Limb (tissue), 2 donors: ENCODE results near the gene CDH23.

ENCODE experiments used
- DNase-seq, 2 donors: peaks; one replicate each; pipeline ENCODE4 v3.0.0-alpha.2; 2016; ENCODE audit errors: extremely low spot score in 2 of 2

The CDH23 gene

DNA sequence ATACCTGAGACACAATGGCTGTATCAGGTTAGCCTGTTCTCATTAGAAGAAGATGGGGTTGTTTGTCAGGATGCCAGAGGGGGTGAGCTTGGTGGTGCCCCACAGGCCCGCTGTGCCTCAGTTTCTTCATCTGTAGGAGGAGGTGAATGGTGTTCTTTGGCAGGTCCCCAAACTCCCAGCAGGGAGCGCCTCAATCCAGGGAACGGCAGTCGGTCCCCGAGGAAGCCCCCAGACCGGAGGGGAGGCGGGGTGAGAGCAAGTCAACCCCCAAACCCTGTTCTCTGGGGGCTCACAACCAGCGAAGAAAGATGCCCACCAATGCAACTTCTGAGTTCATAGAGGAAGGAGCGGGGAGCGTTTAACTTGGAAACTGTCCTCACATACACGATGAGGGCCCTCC is 306.9 kb downstream of the CDH23 start:
- DNase-seq, result no peak

DNA sequence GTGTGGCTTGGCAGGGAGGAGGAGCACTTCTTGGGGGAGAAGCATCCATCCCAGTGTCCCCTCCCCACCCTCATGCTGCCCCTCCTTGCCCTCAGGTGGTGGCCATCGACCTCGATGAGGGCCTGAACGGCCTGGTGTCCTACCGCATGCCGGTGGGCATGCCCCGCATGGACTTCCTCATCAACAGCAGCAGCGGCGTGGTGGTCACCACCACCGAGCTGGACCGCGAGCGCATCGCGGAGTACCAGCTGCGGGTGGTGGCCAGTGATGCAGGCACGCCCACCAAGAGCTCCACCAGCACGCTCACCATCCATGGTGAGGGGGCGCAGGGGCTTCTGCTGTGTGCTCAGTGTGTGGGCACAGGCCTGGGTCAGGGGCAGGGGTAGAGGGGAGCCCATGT is 308.1 kb downstream of the CDH23 start:
- no peak for DNase-seq

GRCh38 chr10:71705582-71705981 is 308.9 kb downstream of the CDH23 start:
- DNase-seq, result no peak

DNA sequence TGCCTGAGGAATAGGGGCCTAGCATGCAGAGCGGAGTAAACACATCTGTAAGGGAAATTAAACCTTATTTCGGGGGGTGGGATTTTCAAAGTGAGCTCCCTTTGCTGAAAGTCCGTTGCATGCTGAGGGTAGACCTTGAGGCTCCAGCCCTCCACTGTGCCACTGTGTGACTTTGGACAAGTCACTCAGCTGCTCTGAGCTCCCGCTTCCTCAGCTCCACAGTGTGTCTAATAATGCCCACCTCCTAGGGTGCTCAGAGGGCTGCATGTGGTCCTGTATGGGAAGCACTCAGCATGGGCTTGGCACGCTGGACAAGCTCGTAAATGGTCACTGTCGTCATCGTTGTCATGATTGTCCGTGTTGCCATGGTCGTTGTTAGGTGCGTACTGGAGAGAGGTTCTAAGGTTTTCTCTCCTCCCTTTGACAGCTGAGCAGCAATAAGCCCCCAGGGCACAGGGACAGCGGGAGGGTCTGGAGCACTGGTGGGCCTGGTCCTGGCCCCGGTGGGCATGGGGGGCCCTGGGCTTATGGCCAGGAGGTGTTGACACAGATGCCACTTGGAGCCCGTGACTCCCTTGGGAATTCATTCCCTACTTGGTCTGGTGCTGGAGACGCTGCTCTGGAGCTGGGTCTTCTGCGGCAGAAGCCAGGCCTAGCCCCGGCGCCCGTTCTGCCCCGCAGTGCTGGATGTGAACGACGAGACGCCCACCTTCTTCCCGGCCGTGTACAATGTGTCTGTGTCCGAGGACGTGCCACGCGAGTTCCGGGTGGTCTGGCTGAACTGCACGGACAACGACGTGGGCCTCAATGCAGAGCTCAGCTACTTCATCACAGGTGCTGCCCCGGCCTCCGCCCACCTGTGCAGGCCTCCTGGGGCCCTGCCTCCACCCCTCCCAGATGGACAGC is 309.7 kb downstream of the CDH23 start:
- no peak for DNase-seq

GRCh38 chr10:71707240-71707789 is 310.6 kb downstream of the CDH23 start:
- DNase-seq, result no peak

- DNase-seq, result peak; percentile 47 to 89
Observed at GRCh38 chr10:71708301-71708703, 311.6 kb downstream of the CDH23 start.

- DNase-seq, result no peak
Observed at GRCh38 chr10:71708897-71709882, 312.5 kb downstream of the CDH23 start.

DNA sequence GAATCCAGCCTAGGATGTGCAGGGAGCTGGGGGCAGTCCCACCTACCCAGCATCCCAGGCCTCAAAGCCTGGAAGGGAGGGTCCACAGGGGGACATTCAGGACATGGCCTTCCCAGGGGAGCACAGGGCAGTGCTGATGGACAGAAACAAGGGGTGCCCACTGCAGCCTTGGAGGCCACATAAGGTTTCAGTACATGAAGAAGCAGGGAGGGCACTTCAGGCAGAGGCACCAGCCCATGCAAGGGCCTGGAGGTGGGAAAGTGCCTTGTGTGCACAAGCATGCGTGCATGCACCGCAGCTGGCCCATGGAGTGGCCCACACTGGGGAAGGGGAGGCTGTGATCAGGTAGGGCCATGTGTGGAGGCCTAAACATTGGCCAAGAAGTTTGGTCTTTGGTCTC is 313.8 kb downstream of the CDH23 start:
- DNase-seq, result no peak

- DNase-seq, result no peak
Observed at GRCh38 chr10:71711052-71711623, 314.4 kb downstream of the CDH23 start.

GRCh38 chr10:71712170-71712569 is 315.4 kb downstream of the CDH23 start:
- DNase-seq, result no peak

GRCh38 chr10:71712572-71713134 is 315.9 kb downstream of the CDH23 start:
- no peak for DNase-seq

- DNase-seq, result peak; percentile 65 to 74
Observed at GRCh38 chr10:71713135-71714030, 316.7 kb downstream of the CDH23 start.

GRCh38 chr10:71714031-71714410 is 317.3 kb downstream of the CDH23 start:
- no peak for DNase-seq

GRCh38 chr10:71714592-71714991 is 317.9 kb downstream of the CDH23 start:
- no peak for DNase-seq

- no peak for DNase-seq
Observed at GRCh38 chr10:71715026-71715425, 318.3 kb downstream of the CDH23 start.

DNA sequence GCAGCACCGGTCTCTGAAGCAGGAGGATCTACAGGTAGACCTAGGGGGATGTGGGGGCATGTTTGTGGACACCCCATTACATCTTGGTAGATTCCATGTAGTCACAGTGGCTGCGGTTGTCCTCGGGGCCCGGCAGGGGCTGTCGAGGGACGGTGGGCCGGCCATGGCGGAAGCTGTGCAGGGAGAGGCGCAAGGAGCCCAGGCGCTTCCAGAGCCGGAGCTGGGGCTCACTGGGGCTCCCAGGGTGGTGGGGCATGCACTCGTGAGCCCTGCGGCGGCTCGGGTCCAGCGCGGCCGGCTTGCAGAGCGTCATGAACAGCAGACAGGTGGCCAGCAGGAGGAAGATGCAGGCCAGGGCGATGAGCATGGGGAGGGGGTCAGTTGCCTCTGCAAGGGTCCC is 319.1 kb downstream of the CDH23 start:
- DNase-seq, result no peak

GRCh38 chr10:71716426-71716825 is 319.7 kb downstream of the CDH23 start:
- no peak for DNase-seq

- DNase-seq, result no peak
Observed at GRCh38 chr10:71717056-71717455, 320.3 kb downstream of the CDH23 start.

DNA sequence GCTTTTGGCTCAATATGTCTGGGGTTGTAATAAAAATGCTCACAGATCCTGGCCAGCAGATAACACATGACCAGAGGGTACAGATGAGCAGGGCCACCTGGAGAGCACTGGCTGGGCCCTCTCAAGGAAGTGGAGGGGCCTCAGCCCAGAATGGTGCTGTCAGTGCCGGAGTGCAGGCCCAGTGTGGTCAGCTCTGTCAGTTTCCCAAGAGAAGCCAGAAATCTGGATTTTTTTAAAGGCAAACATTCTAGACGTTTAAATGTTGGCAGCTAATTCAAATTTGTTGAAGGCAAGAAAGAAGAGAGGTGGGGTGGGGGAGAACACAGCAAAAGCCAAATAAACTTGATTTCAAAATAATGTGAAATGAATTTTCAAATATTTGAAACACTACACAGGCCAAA is 320.8 kb downstream of the CDH23 start:
- DNase-seq, result no peak

- no peak for DNase-seq
Observed at GRCh38 chr10:71718165-71718698, 321.5 kb downstream of the CDH23 start.
